OCI-M2 (cell line): ENCODE measurements around the gene PNMA3.
"Not testable (repeated sequence)": the region's sequence is repeated elsewhere in the genome, so short reads cannot be mapped to it uniquely, and the experiment has no call there.

ENCODE experiments used
- DNase-seq: peaks from one replicate; lab custom pipeline; 2025; ENCODE audit not compliant: unreplicated experiment; lab: John Stamatoyannopoulos, UW

PNMA3 gene, protein sequence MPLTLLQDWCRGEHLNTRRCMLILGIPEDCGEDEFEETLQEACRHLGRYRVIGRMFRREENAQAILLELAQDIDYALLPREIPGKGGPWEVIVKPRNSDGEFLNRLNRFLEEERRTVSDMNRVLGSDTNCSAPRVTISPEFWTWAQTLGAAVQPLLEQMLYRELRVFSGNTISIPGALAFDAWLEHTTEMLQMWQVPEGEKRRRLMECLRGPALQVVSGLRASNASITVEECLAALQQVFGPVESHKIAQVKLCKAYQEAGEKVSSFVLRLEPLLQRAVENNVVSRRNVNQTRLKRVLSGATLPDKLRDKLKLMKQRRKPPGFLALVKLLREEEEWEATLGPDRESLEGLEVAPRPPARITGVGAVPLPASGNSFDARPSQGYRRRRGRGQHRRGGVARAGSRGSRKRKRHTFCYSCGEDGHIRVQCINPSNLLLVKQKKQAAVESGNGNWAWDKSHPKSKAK

DNA sequence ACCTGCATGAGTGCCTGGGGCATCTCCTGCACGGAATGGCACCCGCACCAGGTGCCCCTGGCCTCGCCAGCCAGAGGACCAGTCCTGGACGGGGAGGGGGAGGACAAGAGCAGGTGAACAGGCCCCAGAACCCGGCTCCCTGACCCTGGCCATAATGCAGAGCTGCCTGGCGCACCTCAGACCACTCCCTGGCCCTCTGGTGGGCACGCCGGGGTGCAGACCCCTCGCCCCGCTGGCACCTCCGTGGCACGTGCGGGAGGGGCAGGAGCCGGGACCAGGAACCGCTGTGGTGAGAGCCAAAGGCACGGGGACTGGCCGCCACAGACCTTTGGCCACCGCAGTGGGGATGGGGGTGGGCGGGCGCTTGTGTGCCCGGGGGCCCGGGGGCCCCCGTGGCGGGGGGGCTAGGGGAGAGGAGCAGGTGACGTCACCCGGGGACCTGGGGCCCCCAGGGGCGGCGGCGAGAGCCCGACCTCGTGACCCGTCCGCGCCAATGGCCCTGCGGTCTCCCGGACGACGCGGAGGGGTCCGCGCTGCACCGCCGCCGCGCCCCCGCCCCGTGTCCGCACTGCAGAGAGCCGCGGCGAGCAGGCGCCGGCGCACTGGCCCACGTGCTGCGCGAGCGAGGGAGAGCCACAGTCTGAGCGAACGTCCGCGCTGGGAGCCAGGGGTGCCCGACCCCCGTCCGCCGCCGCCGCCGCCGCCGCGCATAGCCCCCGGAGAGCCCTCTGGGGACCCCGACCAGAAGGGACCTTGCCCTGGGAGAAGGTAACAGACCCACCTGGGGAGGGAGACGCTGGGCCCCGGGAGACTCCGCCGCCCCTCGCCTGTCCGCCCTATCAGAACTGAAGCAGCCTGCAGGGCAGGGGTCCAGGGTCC, at the start of gene PNMA3:
Gene PNMA3, plus strand, starts transcription at position 600 of the 879 bp plus-strand sequence. CDS start 586 bp downstream, outside the sequence.
- DNase-seq: no peak

DNA sequence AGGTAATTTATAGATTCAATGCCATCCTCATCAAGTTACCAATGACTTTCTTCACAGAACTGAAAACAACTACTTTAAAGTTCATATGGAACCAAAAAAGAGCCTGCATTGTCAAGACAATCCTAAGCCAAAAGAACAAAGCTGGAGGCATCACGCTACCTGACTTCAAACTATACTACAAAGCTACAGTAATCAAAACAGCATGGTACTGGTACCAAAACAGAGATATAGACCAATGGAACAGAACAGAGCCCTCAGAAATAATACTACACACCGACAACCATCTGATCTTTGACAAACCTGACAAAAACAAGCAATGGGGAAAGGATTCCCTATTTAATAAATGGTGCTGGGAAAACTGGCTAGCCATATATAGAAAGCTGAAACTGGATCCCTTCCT, 39.1 kb upstream of the PNMA3 start:
- not testable (repeated sequence) for DNase-seq

DNA sequence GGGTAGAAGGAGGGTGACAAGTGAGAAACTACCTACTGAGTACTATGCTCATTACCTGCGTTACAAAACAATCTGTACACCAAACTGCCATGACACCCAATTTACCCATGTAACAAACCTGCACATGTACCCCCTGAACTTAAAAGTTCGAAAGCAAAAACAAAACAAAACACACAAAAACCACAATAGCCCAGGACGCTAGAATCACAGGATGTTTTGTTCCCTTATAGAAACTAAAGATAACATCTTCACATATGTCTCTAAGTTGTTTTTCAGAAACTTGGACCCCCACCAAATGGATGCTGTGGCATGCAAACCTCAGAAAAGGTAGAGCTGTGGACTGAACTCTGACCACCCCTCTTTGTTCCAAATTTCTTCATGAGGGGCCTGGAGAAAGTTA, 37.1 kb upstream of the PNMA3 start:
- DNase-seq: no peak

DNA sequence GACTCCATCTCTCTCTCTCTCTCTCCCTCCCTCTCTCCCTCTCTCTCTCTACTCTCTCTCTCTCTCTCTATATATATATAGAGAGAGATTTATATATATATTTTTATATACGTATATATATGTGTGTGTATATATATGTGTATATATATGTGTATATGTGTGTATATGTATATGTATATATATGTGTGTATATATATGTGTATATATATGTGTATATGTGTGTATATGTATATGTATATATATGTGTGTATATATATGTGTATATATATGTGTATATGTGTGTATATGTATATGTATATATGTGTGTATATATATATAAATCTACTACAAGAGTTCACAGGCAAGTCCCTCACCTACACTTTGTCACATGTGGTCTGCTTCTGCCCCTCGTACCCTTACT, 29.8 kb upstream of the PNMA3 start:
- DNase-seq: not testable (repeated sequence)

DNA sequence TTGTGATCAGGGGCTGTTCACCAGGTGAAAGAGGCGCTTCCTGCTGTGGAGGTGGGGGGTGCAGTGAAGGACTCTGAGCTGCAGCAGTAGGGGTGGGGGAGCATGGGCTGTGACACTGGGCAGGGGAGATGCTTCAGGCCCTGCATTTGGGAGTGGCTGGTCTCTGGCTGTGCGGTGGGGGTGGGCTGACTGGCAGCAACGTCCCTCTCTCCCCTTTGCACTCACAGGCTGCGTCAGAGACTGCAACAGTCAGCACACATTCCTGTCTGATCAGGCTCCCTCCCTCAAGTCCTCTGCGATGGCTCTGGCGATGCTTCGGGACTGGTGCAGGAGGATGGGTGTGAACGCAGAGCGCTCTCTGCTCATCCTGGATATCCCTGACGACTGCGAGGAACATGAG, 27.8 kb upstream of the PNMA3 start:
- DNase-seq: not testable (repeated sequence)

DNA sequence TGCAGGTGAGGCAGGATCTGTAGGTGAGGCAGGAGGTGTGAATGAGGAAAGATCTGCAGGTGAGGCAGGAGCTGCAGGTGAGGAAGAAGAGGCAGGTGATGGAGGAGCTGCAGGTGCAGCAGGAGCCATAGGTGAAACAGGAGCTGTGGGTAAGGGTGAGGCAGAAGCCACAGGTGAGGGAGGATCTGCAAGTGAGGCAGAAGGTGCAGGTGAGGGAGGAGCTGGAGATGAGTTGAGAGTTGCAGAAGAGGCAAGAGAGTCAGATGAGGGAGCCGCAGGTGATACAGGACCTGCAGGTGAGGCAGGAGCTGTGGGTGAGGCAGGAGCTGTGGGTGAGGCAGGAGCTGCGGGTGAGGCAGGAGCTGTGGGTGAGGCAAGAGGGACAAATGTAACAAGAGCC, 27.1 kb upstream of the PNMA3 start:
- no peak for DNase-seq

DNA sequence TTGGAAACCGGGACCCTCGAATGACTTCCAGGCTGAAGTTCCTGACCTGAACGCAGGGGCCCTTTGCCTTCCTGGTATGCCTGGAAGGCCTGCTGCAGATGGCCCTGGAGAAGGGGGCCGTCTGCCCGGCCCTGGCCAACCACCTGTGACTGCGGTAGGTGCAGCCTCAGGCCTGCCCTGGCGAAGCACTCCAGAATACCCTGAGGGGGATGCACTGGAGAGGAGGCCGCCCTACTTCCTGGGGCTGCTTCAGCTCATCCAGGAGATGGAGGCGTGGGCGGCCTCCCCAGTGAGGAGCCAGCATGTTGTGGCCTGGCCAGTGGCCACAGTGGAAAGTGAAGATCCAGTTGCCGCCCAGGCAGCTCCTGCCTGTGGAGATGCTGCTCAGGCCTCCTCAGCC, 26.4 kb upstream of the PNMA3 start:
- no peak for DNase-seq

DNA sequence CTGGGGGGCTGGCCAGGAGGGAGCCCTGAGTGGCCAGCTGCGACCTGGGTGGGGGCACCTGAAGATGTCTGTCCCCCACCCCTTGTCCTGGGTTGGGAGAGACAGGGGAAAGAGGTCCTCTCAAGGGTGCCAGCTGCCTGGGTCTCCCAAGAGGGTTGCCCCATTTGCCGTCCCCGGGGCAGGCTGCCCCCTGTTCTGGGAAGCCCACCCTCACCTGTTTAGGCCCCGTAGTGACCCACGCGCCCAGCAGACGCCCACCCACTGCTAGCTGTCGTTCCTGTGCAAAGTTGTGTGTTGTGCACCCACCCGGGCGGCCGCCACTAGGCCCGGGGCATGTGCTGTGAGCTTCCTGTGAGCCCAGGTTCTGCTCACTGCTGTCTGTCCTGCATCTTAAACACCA, 25.5 kb upstream of the PNMA3 start:
- no peak for DNase-seq

DNA sequence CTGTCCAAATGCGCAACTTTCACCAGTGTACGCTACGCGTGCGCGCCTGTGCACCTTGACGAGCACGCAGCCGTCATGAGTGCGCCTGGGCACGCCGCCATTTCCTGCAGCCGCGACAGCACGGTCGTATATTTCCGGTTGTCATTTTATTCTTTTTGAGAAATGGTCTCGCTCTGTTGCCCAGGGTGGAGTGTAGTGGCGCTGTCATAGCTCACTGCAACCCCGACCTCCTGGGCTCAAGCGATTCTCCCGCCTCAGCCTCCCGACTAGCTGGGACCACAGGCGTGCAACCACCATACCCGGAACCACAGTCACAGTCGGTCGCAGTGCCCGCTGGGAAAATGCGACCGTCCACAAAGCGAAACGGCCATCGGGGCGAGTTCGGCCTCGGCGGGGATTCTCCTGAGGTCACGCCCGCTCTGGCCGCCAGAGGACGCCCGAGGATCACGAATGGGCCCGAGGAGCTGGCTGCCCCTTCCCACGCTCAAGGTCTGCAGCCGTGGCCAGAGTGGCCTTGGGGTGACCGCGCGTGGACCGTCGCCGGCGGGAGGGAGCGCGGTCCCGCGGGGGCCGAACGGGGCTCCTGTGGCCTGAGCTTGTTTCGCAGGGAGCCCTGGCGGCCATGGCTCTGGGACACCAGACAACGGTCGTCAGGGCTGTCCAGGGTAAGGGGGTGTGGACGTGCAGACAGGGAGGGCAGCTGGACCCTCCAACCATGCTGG, 23.7 kb upstream of the PNMA3 start:
- DNase-seq: no peak

DNA sequence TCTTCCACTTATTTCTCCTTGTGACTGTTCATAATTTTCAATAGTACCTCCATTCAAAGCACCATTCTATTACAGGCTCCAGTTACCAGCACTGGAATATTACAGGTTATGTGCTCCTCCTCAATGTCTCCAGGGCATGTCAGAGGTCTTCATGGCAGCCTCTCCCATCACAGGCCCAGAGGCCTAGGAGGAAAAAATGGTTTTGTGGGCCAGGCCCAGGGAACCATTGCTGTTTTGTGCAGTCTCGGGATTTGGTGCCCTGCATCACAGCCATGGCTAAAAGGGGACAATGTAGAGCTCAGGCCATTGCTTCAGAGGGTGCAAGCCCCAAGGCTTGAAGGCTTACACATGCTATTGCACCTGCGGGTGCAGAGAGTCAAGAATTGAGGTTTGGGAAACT, 7.2 kb upstream of the PNMA3 start:
- DNase-seq: no peak

DNA sequence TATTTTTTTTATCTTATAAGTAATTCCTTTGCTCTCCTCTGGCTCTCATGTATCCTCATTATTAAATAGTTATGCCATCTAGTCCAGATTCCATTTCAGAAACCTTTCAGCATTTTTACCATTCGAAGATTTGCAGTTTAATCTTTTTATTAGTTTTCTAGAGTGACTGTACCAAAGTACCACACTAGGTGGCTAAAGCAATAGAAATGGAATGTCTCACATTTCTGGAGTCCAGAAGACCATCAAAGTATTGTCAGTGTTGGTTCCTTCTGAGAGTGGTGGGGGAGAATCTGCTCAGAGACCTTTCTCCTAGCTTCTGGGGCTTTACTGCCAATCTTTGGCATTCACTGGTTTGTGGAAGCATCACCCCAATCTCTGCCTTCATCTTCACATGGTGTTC, 3.7 kb upstream of the PNMA3 start:
- DNase-seq: no peak

DNA sequence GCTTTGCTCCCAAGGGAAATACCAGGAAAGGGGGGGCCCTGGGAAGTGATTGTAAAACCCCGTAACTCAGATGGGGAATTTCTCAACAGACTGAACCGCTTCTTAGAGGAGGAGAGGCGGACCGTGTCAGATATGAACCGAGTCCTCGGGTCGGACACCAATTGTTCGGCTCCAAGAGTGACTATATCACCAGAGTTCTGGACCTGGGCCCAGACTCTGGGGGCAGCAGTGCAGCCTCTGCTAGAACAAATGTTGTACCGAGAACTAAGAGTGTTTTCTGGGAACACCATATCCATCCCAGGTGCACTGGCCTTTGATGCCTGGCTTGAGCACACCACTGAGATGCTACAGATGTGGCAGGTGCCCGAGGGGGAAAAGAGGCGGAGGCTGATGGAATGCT, 1.0 kb downstream of the PNMA3 start:
- no peak for DNase-seq

DNA sequence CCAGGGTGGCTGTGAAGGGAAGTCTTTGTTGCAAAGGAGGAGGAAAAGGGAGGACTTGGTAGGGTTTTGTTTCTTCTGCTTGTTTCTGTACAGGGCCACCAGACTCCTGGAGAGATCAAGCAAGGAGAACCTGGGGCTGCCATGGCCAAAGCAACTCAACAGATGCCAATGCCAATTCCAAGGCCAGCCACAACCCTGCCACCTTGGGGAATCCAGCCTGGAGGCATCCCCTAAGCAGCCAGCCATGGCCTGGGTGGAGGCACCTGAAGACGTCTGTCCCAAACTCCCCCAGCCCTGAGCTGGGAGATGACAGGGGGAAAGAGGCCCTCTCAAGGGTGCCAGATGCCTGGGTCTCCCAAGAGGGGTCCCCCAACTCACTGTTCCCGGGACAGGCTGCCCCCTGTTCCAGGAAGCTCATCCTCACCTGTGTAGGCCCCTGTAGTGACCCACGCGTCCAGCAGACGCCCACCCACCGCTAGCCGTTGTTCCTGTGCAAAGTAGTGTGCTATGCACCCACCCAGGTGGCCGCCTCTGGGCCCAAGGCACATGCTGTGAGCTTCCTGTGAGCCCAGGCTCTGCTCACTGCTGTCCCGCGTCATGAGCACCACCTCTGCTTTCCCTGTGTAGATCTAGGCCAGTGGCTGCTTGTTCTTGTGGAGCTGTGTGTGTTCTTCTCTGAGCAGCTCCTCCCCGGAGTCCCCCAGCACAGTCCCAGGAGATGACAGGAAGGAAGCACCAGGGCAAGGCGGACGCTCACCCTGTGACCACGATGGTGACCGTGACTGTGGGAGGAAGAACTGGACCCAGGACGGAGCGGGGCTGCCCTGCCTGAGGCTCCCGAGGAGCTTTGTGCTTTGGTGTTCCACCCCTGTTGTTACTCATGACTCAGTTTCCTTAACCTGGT, 3.2 kb downstream of the PNMA3 start:
- DNase-seq: no peak

DNA sequence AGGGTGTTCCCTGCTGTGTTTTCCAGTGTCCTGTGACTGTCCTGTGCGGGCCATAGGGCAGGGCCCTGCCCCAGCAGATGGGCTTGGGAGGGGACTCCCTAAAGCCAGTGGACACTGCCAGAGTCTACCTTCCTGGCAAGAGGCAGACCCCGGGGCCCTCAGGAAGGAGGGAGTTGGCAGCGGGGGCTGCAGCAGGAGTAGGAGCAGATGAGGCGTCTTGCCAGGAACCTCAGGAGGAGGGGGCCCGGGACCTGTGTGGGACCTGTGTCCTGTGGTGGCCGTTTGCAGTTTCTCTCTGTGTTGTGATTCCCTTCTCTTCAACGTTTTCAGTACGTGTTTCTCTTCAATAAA, 3.8 kb downstream of the PNMA3 start:
- no peak for DNase-seq

DNA sequence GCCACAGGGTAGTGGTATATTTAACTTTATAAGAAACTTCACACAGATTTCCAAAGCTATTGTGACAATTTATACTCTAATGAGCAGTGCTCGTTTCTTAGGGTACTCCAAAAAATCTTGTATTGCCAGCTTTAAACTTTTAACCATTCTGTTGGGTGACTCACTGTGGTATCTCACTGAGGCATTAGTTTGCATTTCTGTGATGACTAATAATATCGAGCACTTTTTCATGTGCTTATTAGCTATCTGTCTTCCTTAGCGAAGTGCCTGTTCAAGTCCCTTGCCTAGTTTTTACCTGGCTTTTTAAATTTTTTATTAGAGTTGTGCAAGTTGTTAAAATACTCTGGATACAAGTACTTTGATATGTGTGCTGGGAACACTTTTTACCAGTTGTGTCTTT, 5.5 kb downstream of the PNMA3 start:
- DNase-seq: no peak

DNA sequence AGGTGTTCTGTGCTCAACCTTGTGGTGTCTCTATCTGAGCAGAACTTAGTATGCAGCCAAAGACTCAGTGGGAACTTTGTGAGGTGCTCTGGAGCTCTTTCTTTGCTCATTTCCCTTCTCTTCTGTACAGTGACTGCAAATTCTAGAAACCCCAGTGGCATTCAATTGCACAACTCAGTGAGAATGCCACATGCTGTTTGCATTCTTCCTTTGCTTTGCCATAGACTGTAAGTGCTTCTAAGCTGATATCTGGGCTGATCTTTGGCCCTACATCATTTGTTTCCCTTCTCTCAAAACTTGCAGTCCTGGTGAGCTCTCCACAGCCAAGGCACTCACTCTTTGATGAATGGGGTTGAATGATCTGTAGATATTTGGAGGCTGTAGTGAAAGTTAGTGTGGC, 7.0 kb downstream of the PNMA3 start:
- no peak for DNase-seq

DNA sequence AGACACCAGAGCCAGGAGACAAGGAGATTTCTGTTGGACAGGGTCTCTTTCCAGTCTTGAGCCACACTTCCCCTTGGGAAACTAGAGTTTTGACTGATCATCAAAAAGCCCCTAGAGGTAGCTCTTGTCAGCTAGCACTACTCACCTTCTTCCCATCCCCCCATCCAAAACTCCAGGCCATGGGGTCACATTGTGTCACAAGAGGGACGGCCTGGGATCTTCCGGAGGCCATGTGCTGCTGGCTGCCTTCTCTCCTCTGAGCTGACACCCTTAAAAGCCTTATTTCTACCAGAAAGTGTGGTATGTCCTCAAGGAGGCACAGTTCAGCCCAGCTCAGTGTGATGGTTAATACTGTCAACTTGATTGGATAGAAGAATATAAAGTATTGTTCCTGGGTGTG, 7.8 kb downstream of the PNMA3 start:
- no peak for DNase-seq

DNA sequence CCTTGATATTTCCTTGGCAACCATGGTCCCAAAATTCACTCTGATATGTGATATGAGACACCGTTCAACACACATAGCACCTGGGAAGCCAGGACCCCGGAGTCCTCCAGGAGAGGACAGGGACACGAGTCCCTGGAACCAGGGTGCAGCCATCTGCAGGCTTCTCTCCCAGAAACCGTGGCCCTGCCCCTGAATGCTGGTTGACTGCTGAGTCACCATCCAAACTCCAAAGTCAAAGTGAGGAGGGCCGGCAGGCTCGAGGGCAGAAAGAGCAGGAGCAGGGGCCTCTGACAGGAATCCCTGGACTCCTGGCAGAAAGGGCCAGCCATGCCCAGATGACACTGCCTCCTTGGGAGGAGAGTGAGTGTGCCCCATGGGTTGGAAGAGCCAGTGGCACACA, 9.1 kb downstream of the PNMA3 start:
- DNase-seq: no peak

DNA sequence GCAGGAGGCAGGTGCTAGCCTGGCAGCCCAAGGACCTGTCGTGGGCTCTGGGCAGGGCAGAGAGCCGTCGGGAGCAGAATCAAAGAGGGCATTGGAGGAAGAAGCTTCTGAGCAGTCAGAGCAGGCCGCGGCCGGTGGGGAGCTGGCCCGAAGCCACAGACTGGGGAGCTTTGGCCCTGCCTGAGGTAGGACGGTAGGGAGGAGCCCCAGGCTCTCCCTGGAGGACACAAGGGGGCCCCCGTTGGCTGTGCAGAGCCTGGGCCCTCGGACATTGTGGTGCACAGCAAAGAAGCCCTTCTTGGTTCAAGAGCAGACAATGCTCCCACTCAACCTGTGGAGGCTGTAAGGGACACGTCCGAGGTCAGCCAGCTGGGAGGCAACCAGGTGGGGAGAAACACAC, 10.1 kb downstream of the PNMA3 start:
- not testable (repeated sequence) for DNase-seq

DNA sequence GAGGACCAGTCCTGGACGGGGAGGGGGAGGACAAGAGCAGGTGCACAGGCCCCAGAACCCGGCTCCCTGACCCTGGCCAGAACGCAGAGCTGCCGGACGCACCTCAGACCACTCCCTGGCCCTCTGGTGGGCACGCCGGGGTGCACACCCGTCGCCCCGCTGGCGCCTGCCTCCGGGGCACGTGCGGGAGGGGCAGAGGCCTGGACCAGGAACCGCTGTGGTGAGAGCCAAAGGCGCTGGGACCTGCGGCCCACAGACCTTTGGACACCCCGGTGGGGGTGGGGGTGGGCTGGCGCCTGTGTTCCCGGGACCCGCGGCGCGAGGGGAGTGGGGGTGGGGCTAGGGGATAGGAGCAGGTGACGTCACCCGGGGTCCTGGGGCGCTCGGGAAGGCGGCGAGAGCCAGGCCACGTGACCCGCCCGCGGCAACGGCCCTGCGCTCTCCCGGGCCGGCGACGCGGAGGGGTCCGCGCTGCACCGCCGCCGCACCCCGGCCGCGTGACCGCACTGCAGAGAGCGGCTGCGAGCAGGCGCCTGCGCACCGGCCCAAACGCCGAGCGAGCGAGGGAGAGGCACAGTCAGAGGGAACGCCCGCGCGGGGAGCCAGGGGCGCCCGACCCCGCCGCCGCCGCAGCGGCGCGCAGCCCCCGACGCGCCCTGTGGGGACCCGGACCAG, 15.8 kb downstream of the PNMA3 start, which contains the start of gene PNMA6A:
Gene PNMA6A, plus strand, starts transcription at position 546 of the 675 bp plus-strand sequence. CDS start 609 bp downstream, outside the sequence.
- DNase-seq: not testable (repeated sequence)
